GM21367 (cell line): ENCODE measurements around the gene ATP9B.
"Not testable (repeated sequence)": the region's sequence is repeated elsewhere in the genome, so short reads cannot be mapped to it uniquely, and the experiment has no call there.

Experiments used
- ATAC-seq: cut with Tn5 transposase; IDR thresholded peaks from one replicate; pipeline ENCODE4 v1.9.1; 2021; ENCODE audit not compliant: unreplicated experiment

Gene ATP9B

GRCh38 chr18:79275461-79275860 is 206.3 kb downstream of the ATP9B start:
- no peak for ATAC-seq

- peak; percentile 86 for ATAC-seq
Measured at GRCh38 chr18:79275992-79276391, 206.8 kb downstream of the ATP9B start.

GRCh38 chr18:79278896-79279295 is 209.7 kb downstream of the ATP9B start:
- no peak for ATAC-seq

DNA sequence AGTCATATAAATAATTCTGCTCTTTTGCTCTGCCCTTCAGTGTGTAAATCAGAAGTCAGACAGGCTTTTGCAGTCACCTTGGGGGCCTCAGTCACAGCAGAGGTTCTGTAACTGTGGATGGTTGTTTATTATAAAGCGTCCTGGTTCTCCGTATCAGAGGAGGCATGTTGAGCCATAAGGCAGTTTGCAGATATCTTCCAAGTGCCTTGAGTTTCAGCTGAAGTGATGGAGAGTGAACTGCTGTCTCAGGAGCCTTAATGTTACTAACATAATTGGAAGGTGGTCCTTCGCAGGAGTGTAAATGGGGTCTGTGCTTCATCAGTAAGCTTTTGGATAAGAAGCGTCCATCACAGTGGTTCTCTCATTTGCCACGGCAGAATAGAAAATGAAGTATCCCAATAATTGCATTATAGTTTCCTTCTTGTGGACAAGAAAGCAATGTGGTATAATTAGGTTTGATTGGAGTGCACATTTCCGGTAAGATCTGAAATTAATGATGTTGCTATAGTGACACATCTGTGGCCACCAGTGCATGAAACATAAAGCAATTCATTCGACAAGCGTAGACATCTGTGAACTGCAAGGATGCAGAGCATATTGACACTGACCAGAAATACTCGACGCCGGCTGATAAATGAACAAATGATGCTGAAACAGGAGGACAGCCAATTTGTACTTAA is 214.1 kb downstream of the ATP9B start:
- no peak for ATAC-seq

DNA sequence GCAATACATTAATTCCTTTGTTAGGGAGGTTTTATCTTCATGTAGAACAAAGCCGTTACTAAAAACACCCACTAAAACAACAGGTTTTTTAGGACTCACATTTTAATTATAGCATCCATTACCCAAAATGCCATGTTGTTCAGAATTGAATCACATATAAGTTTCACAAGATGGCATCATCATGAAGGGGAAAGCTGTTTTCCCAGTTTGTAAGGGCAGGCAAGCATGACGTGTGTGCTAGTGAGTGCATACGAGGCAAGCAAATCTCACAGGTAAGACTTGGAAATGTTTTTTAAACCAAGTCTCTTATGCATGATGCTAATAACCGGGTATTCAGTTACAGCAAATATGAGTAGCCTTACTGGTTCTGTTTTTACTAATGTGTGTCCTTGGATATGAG is 214.7 kb downstream of the ATP9B start:
- ATAC-seq = no peak

DNA sequence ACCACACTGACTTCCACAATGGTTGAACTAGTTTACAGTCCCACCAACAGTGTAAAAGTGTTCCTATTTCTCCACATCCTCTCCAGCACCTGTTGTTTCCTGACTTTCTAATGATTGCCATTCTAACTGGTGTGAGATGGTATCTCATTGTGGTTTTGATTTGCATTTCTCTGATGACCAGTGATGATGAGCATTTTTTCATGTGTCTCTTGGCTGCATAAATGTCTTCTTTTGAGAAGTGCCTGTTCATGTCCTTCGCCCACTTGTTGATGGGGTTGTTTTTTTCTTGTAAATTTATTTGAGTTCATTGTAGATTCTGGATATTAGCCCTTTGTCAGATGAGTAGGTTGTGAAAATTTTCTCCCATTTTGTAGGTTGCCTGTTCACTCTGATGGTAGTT is 216.0 kb downstream of the ATP9B start:
- not testable (repeated sequence) for ATAC-seq

GRCh38 chr18:79290409-79290808 is 221.2 kb downstream of the ATP9B start:
- ATAC-seq = not testable (repeated sequence)

GRCh38 chr18:79290876-79291275 is 221.7 kb downstream of the ATP9B start:
- no peak for ATAC-seq

DNA sequence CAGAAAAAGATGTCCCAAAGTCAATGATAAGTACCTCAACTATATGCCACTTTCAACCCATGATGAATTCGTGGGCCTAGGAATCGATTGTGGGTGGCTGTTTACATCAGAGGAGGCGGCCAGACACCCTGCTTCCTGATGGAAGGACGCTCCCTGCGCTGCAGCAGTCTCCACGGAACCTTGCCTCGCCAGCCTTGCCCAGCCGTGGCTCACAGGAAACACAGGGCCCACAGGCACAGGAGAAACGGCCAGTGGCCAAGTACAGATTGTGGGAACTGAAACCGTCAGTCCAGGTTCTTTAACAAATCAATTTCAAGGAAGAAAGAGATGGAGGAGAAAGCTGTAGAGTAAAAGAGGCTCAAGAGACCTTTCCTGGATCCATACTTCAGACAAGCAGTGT is 225.0 kb downstream of the ATP9B start:
- ATAC-seq = no peak

DNA sequence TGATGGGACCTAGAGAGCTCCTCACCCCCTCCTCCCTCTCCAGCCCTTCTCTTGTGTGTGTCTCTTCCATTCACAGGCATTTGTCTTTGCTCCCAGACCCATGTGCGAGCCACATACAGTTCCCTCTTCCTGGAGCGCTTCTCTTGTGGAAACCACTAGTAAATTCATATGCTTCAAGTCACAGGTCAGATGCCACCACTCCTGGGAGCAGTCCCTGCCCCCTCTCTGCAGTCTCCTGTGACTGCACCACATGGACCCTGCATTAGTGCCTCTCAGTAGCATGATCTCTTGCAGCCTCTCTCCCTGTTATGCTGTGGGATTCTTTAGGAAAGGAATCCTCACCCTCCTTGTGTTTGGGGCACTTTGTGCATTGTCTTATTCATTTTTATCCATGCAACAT is 230.1 kb downstream of the ATP9B start:
- ATAC-seq = no peak

DNA sequence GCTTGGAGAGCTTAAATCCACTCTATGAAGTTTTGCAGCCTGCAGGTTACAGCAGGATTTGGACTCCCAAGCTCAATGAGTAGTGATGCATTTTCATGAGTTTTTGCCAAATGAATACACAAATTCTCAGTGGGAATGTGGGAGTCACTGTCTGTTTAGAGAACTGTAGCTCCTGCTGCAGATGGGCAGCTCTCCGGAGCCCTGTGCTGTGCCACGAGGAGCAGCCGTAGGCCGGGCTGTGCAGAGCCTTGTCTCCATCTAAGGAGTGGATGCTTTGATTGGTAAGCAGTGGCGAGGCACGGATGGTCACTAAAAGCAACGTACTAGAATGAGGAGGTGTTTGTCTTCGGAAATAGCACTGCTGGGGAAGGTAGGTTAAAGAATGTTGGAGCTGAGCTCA is 230.5 kb downstream of the ATP9B start:
- no peak for ATAC-seq

DNA sequence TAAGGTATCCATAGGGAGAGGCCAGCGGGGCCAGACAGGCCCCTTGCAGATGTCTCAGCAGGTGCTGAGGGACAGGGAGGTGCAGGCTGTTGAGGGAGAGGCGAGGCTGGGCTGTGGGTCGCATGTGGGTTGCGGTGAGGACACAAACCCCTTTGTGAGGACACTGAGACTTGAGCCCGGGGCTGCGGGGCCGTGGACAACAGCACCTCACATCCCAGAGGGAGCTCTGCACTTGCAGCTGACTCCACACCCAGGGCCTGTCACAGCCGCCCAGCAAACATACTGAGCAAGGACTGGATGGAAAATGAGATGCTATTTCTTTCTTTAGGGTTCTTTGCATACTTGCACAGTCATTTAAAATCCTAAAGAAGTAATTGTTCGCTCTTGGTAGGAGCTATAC is 231.2 kb downstream of the ATP9B start:
- ATAC-seq = no peak

- no peak for ATAC-seq
Measured at GRCh38 chr18:79302120-79302519, 232.9 kb downstream of the ATP9B start.

- no peak for ATAC-seq
Measured at GRCh38 chr18:79305911-79306310, 236.7 kb downstream of the ATP9B start.

DNA sequence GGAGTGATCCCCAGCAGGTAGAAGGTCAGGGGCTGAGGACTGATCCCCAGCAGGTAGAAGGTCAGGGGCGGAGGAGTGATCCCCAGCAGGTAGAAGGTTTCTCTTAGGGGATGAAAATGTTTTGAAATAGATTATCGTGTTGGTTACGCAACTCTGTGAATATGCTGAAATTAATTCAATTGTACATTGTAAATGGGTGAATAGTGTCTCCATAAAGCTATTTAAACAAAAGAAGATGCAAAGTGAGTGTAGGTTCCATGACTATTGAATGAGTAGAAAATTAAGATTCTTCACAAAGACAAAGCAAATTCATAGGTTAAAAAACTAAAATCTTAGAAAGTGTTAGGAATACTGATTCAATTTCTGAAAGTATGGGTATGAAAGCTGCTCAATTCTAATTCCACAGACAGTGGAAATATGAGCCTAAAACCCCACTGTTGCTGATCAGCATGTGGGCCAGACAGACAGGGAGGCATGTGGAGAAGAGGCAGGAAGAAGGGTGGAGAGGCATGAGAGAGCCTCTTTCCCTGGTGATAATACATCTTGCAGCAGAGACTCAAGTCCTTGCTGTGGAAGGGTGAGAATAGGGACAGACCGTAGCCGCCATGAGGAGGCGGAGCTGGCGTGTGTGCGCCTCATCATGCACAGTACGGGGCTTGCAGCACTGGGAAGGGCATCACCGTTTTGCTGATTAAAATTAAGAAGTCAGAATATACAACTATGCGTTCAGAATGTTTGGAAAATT is 240.6 kb downstream of the ATP9B start:
- ATAC-seq = no peak

DNA sequence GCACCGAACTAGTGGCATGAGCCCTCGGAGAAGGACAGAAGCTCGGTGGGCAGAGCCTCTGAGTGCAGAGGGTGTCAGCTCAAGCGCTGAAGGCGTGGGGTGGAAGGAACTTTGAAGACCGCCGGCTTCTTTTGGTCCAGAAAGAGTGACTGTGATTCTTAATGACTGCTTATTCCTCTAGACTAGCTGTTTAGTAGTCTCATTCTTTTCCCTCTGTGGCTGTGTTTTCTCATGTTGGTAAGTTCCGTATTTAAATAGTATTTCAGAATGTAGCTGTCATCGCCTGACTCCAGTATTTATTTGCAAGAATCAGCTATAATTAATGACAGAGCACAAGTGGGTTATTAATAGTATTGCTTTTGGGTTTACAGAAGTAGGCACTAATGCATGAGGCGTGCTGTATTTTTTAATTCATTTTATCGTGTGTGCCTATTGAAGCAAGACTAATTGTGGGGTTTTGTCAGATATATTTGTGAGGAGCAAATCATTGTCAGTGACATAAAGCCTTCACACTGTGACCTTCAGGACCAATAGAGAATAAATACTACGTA is 245.7 kb downstream of the ATP9B start:
- ATAC-seq = no peak

DNA sequence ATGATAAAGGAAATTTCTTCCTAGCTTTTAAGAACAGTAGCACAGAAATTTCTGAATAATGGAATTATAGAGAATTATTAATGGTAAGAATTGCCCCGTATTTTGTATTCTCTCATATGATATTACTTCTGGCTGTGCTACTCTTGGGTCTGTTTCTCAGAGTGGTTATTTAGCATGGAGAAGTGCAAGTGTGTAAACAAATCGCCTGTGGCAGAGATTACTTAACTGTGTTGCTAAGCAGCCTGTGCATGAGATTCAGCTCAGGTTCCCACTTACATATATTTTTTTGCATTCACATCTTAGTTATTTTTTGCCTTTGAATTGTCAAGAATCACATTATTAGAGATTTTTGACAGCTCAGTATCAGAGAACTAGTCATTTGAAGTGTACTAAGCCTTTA is 246.4 kb downstream of the ATP9B start:
- no peak for ATAC-seq

- ATAC-seq = no peak
Measured at GRCh38 chr18:79317703-79318102, 248.5 kb downstream of the ATP9B start.

DNA sequence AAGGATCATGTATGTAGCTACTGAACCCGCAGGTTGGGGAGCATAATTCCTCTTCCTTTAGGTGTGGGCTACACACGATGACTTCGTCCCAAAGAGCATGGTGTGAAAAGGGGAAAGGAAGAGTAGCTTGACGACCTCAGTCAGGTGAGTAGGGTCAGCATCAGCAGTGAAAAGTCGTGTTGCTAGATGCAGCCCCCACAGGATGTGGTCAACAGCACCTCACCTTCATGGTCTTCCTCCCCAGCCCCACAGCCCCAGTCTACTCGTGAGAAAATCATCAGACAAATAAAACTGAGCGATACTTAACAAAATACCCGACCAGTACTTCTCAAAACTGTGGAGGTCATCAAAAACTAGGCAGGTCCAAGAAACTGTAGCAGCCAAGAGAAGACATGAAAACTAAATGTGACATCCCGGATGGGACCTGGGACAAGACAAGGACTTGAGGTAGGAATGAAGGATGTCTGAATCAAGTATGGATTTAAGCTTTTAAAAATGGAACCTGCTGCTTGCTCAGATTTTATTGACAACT is 249.0 kb downstream of the ATP9B start:
- no peak for ATAC-seq

DNA sequence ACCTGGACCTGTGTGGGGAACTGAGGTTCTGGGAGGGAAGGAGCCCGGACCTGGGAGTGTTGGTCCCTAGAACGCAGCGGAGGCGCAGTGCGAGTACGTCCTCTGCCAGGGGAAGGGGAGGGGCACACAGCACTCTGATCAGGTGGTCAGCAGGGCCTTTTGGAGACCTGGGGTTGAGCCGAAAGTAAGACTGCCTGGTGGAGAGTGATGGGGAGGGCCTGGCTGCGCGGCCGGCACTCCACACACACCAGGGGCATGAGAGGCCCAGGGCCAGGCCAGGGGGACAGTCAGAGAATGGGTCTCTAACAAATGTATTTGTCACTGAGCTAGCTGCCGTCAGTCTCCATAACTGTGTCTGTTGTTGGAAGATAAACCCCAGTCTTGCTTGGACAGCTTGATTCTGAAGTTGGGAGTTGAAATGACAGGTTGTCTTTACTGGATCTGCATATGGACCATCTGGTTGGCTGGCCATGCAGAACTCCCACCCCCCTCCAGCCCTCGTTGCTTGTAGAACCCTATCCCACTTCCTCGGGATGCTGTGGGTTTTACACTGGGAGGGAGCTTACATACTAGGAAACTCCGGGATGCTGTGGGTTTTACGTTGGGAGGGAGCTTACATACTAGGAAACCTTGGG is 251.1 kb downstream of the ATP9B start:
- ATAC-seq = no peak

- no peak for ATAC-seq
Measured at GRCh38 chr18:79321625-79322405, 252.6 kb downstream of the ATP9B start.
